WTC11 (cell line): ENCODE data around the gene EIF4E3.

Source experiments
- CREB1 ChIP-seq: sonication (generic); formaldehyde crosslinking; IDR thresholded peaks from 2 replicates; pipeline ENCODE4 v1.8.0; 2023; ENCODE audit warnings: mild to moderate bottlenecking, missing genetic modification reagents
- SMAD3 ChIP-seq: sonication (generic); formaldehyde crosslinking; IDR thresholded peaks from 2 replicates; pipeline ENCODE4 v1.8.0; 2022; ENCODE audit warnings: missing genetic modification reagents, mild to moderate bottlenecking, borderline replicate concordance
- ZNF138 ChIP-seq: sonication (generic); formaldehyde crosslinking; conservative IDR thresholded peaks from 2 replicates; pipeline ENCODE4 v1.8.1; 2022; ENCODE audit warnings: mild to moderate bottlenecking, moderate library complexity, missing genetic modification reagents
- ZNF396 ChIP-seq: fragments of 250-450 bp; sonication (Bioruptor Pico); IDR thresholded peaks from 2 replicates; pipeline ENCODE4 v1.8.0; 2021; ENCODE audit warnings: mild to moderate bottlenecking, moderate library complexity, borderline replicate concordance
- TF ChIP-seq, protein P1 (sequence below): fragments of 200-600 bp; IDR thresholded peaks from 2 replicates; pipeline ENCODE4 v1.8.0; 2022; ENCODE audit warnings: antibody characterized with exemption
- TF ChIP-seq, protein P2 (sequence below): sonication (generic); formaldehyde crosslinking; IDR thresholded peaks from 2 replicates; pipeline ENCODE4 v1.8.0; 2023; ENCODE audit warnings: missing genetic modification reagents, mild to moderate bottlenecking, borderline replicate concordance
- TF ChIP-seq, protein P3 (sequence below): sonication (generic); formaldehyde crosslinking; IDR thresholded peaks from 2 replicates; pipeline ENCODE4 v1.8.0; 2022; ENCODE audit warnings: mild to moderate bottlenecking, missing genetic modification reagents

DNA sequence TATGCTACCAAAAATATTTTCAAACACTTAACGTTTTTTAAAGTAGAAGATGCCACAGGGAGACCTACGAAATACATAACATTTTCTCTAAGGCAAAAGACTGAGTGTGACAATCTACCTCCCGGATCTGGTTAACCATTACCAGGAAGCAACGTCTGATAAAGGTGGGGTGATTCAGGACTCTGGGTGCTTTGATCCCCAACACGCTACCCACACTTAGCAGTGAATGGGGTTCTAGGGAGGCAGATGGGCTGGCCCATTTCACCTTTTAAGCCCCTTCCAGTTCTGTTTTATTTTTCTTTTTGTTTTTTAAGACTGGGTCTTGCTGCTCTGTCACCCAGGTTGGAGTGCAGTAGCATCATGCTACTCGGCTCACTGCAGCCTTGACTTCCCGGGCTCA lies 39.5 kb downstream of the EIF4E3 start:
- TF ChIP-seq CREB1 (no peak), ZNF138 (CRISPR knock-in tag) (no peak), SMAD3 (CRISPR knock-in tag) (no peak), ZNF396 (no peak)
- TF ChIP-seq, protein P1, sequence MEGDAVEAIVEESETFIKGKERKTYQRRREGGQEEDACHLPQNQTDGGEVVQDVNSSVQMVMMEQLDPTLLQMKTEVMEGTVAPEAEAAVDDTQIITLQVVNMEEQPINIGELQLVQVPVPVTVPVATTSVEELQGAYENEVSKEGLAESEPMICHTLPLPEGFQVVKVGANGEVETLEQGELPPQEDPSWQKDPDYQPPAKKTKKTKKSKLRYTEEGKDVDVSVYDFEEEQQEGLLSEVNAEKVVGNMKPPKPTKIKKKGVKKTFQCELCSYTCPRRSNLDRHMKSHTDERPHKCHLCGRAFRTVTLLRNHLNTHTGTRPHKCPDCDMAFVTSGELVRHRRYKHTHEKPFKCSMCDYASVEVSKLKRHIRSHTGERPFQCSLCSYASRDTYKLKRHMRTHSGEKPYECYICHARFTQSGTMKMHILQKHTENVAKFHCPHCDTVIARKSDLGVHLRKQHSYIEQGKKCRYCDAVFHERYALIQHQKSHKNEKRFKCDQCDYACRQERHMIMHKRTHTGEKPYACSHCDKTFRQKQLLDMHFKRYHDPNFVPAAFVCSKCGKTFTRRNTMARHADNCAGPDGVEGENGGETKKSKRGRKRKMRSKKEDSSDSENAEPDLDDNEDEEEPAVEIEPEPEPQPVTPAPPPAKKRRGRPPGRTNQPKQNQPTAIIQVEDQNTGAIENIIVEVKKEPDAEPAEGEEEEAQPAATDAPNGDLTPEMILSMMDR: no peak
- TF ChIP-seq, protein P2, sequence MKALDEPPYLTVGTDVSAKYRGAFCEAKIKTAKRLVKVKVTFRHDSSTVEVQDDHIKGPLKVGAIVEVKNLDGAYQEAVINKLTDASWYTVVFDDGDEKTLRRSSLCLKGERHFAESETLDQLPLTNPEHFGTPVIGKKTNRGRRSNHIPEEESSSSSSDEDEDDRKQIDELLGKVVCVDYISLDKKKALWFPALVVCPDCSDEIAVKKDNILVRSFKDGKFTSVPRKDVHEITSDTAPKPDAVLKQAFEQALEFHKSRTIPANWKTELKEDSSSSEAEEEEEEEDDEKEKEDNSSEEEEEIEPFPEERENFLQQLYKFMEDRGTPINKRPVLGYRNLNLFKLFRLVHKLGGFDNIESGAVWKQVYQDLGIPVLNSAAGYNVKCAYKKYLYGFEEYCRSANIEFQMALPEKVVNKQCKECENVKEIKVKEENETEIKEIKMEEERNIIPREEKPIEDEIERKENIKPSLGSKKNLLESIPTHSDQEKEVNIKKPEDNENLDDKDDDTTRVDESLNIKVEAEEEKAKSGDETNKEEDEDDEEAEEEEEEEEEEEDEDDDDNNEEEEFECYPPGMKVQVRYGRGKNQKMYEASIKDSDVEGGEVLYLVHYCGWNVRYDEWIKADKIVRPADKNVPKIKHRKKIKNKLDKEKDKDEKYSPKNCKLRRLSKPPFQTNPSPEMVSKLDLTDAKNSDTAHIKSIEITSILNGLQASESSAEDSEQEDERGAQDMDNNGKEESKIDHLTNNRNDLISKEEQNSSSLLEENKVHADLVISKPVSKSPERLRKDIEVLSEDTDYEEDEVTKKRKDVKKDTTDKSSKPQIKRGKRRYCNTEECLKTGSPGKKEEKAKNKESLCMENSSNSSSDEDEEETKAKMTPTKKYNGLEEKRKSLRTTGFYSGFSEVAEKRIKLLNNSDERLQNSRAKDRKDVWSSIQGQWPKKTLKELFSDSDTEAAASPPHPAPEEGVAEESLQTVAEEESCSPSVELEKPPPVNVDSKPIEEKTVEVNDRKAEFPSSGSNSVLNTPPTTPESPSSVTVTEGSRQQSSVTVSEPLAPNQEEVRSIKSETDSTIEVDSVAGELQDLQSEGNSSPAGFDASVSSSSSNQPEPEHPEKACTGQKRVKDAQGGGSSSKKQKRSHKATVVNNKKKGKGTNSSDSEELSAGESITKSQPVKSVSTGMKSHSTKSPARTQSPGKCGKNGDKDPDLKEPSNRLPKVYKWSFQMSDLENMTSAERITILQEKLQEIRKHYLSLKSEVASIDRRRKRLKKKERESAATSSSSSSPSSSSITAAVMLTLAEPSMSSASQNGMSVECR (CRISPR knock-in tag): no peak
- TF ChIP-seq, protein P3, sequence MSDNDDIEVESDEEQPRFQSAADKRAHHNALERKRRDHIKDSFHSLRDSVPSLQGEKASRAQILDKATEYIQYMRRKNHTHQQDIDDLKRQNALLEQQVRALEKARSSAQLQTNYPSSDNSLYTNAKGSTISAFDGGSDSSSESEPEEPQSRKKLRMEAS (CRISPR knock-in tag): no peak
